Neural cell (in vitro differentiated cells): ENCODE measurements around the gene FNDC3B. TPM values are rescaled to one million over a fixed set of nuclear protein-coding genes. Genes with fewer than 3 reads are reported as not detected.

Experiments used
- H2AFZ ChIP-seq: fragments of 200-600, 300-800 bp; sonication (generic), shearing (Covaris generic); 2 replicates; pipeline ENCODE4 v1.6.0; 2014; ENCODE audit warnings: low read depth, mild to moderate bottlenecking, antibody characterized with exemption, low read length, moderate library complexity
- H3F3A ChIP-seq: fragments of 200-600 bp; shearing (Covaris generic); 2 replicates; pipeline ENCODE4 v1.6.1; 2016; ENCODE audit warnings: mild to moderate bottlenecking, moderate library complexity, mixed read lengths, antibody characterized with exemption, low read length; ENCODE audit not compliant: insufficient read depth, poor library complexity, severe bottlenecking
- H3K27ac ChIP-seq: fragments of 200-600, 300-800 bp; sonication (generic), shearing (Covaris generic); 2 replicates; pipeline ENCODE4 v1.5.1; 2014; ENCODE audit warnings: mild to moderate bottlenecking, low read length, moderate library complexity
- H3K27me3 ChIP-seq: fragments of 300-800, 200-600 bp; sonication (generic), shearing (Covaris generic); 2 replicates; pipeline ENCODE4 v1.6.0; 2014; ENCODE audit warnings: mild to moderate bottlenecking, low read depth, low read length, moderate library complexity; ENCODE audit not compliant: insufficient read depth
- H3K36me3 ChIP-seq: fragments of 300-800, 200-600 bp; sonication (generic), shearing (Covaris generic); 2 replicates; pipeline ENCODE4 v1.5.1; 2014; ENCODE audit warnings: mild to moderate bottlenecking, antibody characterized with exemption, low read length, moderate library complexity; ENCODE audit not compliant: insufficient read depth
- H3K4me2 ChIP-seq: fragments of 300-800, 200-600 bp; sonication (generic), shearing (Covaris generic); 2 replicates; pipeline ENCODE4 v1.6.0; 2014; ENCODE audit warnings: mild to moderate bottlenecking, low read length
- H3K4me3 ChIP-seq: fragments of 300-800, 200-600 bp; sonication (generic), shearing (Covaris generic); 2 replicates; pipeline ENCODE4 v1.5.1; 2014; ENCODE audit warnings: mild to moderate bottlenecking, low read length, moderate library complexity
- H3K79me2 ChIP-seq: fragments of 200-600 bp; shearing (Covaris generic); replicated peaks from 2 replicates; pipeline ENCODE4 v1.6.0; 2014; ENCODE audit warnings: mild to moderate bottlenecking, low read length, moderate library complexity; ENCODE audit not compliant: insufficient read depth
- H3K9ac ChIP-seq: fragments of 300-800, 200-600 bp; sonication (generic), shearing (Covaris generic); 2 replicates; pipeline ENCODE4 v1.6.1; 2016; ENCODE audit warnings: mild to moderate bottlenecking, low read length, mixed read lengths
- H3K9me2 ChIP-seq: fragments of 200-600 bp; shearing (Covaris generic); 2 replicates; pipeline ENCODE4 v1.6.1; 2016; ENCODE audit warnings: mild to moderate bottlenecking, low read length, mixed read lengths; ENCODE audit not compliant: insufficient read depth
- H3K9me3 ChIP-seq: fragments of 200-600, 300-800 bp; sonication (generic), shearing (Covaris generic); 2 replicates; pipeline ENCODE4 v1.6.1; 2016; ENCODE audit warnings: mild to moderate bottlenecking, mixed run types, low read length, moderate library complexity, mixed read lengths
- H4K20me1 ChIP-seq: fragments of 200-600 bp; shearing (Covaris generic); 2 replicates; pipeline ENCODE4 v1.6.1; 2016; ENCODE audit warnings: mild to moderate bottlenecking, mixed run types; ENCODE audit not compliant: insufficient read depth
- CTCF ChIP-seq: fragments of 450-650 bp; IDR thresholded peaks from 2 replicates; pipeline ENCODE4 v1.5.1; 2014; ENCODE audit warnings: antibody characterized with exemption, mild to moderate bottlenecking, moderate library complexity; ENCODE audit not compliant: poor library complexity, severe bottlenecking
- EP300 ChIP-seq: fragments of 450-650 bp; conservative IDR thresholded peaks from 2 replicates; pipeline ENCODE4 v1.6.1; 2014; ENCODE audit warnings: antibody characterized with exemption, mild to moderate bottlenecking, moderate library complexity; ENCODE audit not compliant: poor library complexity, severe bottlenecking
- EZH2 ChIP-seq: fragments of 200-600, 300-800 bp; shearing (Covaris generic), sonication (generic); IDR thresholded peaks from 2 replicates; pipeline ENCODE4 v1.6.1; 2014; ENCODE audit warnings: antibody characterized with exemption, low read length, borderline replicate concordance, mild to moderate bottlenecking; ENCODE audit not compliant: insufficient read depth, poor library complexity, severe bottlenecking
- MXI1 ChIP-seq: fragments of 450-650 bp; conservative IDR thresholded peaks from 2 replicates; pipeline ENCODE4 v1.6.1; 2014; ENCODE audit warnings: antibody characterized with exemption, mild to moderate bottlenecking; ENCODE audit not compliant: poor library complexity, severe bottlenecking
- POLR2AphosphoS5 ChIP-seq: IDR thresholded peaks from 2 replicates; pipeline ENCODE4 v1.6.1; 2012
- RAD21 ChIP-seq: fragments of 450-650 bp; conservative IDR thresholded peaks from 2 replicates; pipeline ENCODE4 v1.6.1; 2014; ENCODE audit warnings: antibody characterized with exemption, mild to moderate bottlenecking, moderate library complexity
- REST ChIP-seq: IDR thresholded peaks from 2 replicates; pipeline ENCODE4 v1.6.1; 2012; ENCODE audit warnings: borderline replicate concordance
- SMC3 ChIP-seq: fragments of 450-650 bp; conservative IDR thresholded peaks from 2 replicates; pipeline ENCODE4 v1.6.1; 2014; ENCODE audit warnings: antibody characterized with exemption, mild to moderate bottlenecking, moderate library complexity; ENCODE audit not compliant: poor library complexity
- TAF1 ChIP-seq: IDR thresholded peaks from 2 replicates; pipeline ENCODE4 v1.6.1; 2012; ENCODE audit warnings: low read depth
- polyA plus RNA-seq: library from polyadenylated mRNA; depleted of rRNA; stranded (reverse); fragments of >200 nt; gene quantifications from 2 replicates; pipeline ENCODE4 v1.2.3, GENCODE V29; 2014

Gene FNDC3B
- polyA plus RNA-seq, 1 donor from 2014 or later: 4.9 TPM

GRCh38 chr3:172388412-172389078, 349.2 kb downstream of the FNDC3B start:
- no peaks in the 10 kb centered on the region for H3K36me3 ChIP-seq
- no peaks in the 10 kb centered on the region for H3K27me3 ChIP-seq
- H3K9me3 ChIP-seq: no peaks in the 10 kb centered on the region
- H2AFZ ChIP-seq: no peak overlapping the region
- no peaks in the 10 kb centered on the region for H4K20me1 ChIP-seq
- H3K27ac ChIP-seq: no peak overlapping the region
- no peak for TF ChIP-seq TAF1
- no peak for TF ChIP-seq EZH2
- no peak for TF ChIP-seq CTCF
- no peaks in the 10 kb centered on the region for H3F3A ChIP-seq
- no peaks in the 10 kb centered on the region for H3K9me2 ChIP-seq
- no peak overlapping the region for H3K4me3 ChIP-seq
- H3K9ac ChIP-seq: no peak overlapping the region
- no peak overlapping the region for H3K4me2 ChIP-seq
- H3K79me2 ChIP-seq: no peaks in the 10 kb centered on the region

- H3K4me3 ChIP-seq: no peak overlapping the region
- no peak overlapping the region for H3K9ac ChIP-seq
- no peak overlapping the region for H3K4me2 ChIP-seq
- no peaks in the 10 kb centered on the region for H4K20me1 ChIP-seq
- H3K79me2 ChIP-seq: no peaks in the 10 kb centered on the region
- TF ChIP-seq TAF1: no peak
- no peak for TF ChIP-seq REST
- TF ChIP-seq EP300: no peak
- TF ChIP-seq EZH2: no peak
- TF ChIP-seq RAD21: no peak
- no peak for TF ChIP-seq MXI1
- no peak for TF ChIP-seq POLR2AphosphoS5
- TF ChIP-seq SMC3: no peak
- no peak for TF ChIP-seq CTCF
- no peaks in the 10 kb centered on the region for H3K9me2 ChIP-seq
- no peaks in the 10 kb centered on the region for H3K9me3 ChIP-seq
- H3K36me3 ChIP-seq: no peaks in the 10 kb centered on the region
- no peak overlapping the region for H2AFZ ChIP-seq
- no peaks in the 10 kb centered on the region for H3K27me3 ChIP-seq
- no peaks in the 10 kb centered on the region for H3F3A ChIP-seq
- H3K27ac ChIP-seq: no peak overlapping the region
These were observed 351.4 kb downstream of the FNDC3B start for GRCh38 chr3:172390792-172391191.
